Stimulated activated CD4-positive, alpha-beta T cell treated with anti-CD3 and anti-CD28 coated beads, Interleukin-4, amount 100 ng/mL, for 4 hours (primary cell): ENCODE results near the gene TTC28.

Experiments
- DNase-seq, 2 experiments: peaks; one replicate each; pipeline ENCODE4 v3.0.0-alpha.2; 2020

TTC28 gene

DNA sequence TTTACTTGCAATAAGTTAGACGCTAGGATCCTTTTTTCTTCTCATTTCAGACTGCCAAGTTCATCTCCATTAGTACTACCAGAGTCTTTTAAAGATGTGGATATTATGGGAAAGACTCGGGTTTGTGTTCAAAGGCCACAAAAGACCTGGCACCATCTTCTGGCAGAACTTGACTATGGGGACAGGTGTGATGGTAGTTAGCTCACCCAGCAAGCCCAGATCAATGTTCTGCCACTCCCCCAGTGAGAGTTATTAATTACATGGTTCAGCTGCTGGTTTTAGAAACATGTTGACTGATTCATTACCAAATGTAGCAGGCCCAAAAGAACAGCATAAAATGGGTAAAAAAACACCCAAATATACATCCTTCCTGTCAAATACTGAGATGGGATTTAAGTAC, 427.1 kb downstream of the TTC28 start:
- no peak for DNase-seq

DNA sequence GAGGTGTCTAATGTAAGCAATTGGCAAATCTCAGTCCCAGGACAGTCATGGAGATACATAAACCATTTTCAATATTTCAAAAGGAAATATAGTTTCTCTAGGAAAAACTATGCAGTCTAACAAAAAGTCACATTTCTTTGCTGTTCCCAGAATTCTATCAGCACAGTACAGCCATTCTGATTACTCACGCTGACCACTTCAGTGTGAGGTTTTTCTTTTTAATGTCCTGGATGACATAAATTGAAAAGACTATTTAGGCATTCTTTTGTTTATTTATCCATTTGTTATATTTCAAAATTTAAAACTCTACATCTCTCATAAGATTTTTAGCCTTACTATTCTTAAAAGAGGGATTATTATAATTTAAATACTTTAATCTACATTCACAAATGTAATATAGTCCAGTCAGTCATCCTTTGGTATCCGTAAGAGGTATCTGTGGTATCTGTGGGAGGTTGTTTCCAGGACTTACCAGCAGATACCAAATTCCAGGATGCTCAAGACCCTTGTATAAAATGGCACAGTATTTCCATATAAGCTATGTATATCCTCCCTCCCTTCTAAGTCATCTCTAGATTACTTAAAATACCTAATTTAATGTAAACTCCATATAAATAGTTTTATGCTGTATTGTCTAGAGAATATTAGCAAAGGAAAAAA, 429.5 kb downstream of the TTC28 start:
- DNase-seq = no peak

DNA sequence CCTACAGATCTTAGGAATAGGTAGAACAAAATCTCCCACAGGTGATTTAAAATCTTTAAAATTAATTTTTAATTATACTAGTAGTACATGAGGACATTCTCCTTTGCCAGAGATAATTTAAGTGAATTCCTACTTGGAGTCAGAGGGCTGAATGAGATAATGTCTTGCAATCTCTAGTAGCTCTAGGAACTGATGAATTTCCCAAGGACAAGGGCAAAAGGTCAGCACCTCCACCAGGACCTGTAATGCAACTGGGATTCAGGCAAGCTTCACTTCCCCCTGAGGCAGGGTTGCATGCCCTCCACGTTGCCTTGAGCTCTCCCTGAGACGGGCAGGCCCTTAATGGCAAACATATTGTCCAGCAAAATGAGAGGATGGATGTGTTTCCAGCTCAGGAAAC, 430.2 kb downstream of the TTC28 start:
- no peak for DNase-seq

DNA sequence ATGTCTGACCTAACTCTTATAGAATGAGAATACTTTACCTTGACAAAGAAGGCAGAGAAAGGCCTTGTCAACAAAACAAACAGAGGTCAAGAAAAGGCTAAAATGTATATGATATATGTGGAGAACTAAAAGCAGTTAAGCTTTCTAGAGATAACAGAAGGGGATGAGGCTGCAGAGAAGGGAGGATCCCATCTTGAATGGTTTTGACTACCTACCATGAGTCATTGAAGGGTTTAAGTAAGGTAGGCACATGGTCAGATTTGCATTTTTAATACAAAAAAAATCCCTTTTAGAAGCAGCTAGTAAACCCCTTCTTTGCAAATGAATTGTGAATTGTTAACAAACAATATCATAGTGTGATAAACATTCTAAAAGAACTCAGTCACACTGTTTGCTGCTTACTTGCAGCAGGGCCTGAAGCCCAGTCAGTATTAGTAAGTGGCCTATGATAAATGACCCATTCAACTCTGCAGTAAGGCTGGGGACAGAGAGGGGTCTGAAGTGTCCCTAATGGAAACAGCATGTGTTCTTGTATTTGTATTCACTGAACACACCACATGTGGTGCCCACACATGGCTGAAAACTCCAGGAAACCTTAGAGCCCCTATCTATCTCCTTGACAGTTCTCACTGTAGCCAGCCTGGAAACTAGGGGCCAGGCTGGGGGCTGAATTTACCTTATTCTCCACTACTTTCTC, 431.8 kb downstream of the TTC28 start:
- no peak for DNase-seq

DNA sequence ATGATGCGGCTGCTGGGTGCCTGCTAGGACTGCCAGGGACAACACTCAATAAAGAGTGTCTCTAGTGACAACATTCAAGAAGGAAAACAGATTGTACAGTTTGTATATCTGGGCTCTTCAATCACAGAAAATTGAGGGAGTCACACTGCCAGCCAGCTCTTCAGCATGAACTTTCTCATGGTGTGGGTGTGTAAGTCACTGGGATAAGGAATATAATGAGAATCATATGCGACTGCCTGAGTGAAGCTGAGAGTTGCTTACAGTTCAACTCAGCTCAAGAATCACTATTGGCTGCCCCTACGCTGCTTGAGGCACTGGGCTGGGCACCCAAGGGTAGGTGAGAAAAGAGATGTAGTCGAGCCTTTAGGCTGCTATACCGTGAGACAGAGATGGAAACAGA, 432.5 kb downstream of the TTC28 start:
- DNase-seq = no peak

DNA sequence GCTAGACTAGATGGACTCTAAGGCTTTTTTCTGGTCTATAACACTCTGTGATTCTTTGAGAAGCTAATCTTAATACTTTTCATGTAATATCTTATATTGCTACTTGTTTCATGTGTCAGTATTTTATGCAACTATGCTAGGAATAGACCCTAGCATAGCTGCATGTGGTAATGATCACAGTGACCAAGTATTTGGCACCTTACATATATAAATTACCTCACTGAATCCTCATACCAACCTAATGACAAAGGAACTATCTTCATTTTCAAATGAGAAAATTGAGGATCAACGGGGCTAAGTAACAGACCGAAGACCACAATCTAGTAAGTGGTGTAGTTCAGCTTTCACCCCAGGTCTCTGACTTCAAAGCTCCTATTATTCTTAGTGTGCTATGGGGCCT, 433.2 kb downstream of the TTC28 start:
- no peak for DNase-seq

DNA sequence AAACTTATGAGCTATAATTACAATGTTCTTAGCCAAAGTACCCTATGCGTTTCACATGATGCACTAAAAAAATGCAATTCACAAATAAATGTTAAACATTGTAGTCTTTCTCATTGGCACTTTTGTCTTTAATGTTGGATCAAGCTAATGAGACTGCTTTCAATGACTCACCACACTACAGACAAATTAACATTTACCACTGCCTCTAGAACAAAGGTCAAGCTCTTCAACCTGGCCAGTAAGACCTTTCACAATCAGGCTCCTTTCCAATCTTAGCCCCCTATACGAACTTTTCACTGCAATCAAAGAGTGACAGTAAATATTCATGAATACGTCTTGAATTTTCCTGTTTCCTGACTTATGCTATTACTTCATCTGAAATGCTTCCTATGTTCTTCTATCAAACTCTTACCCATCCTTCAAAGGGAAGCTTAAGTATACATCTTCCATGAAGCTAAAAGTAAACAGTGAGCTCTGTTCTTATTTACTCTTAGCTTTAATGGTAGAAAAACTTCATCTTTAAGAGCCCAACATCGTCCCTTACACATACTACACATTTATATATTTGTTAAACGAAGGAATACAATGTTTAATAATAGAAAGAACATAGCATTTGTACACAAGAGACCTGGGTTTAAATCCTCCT, 433.9 kb downstream of the TTC28 start:
- DNase-seq = no peak

DNA sequence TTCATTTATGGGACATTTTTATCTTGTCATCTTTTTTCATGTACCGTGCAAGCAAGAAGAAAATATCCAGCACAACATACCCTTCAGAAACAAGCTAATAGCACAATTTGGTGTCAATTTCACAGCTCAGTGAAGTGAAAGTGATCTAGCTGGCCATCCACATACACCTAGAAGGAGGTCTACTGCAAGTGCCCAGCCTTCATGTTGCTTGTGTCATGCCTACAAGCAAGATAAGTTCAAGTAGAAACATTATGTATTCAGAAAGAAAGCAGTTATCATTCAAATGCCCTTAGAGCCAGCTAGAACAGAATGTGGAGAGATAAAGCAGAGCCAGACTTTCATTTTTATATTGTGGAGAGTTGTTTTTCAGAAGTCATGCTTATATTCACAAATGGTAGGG, 434.9 kb downstream of the TTC28 start:
- DNase-seq = no peak

DNA sequence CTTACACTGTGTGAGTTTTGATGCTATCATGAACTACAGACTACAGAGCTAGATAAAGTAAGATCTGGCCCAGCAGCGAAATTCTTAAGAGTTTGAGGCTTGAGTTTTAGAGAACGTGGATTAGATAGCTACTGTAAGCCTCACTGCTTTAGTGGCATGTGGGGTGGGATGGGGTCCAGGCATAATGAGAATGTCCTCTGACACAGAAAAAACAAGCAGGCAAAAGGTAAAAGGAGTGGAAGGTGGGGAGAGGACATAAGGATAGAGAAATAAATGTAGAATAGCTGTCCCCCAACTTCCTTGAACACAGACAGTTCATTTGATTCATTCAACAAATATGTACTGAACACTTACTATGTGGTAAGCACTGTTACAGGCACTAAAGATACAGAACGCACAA, 436.1 kb downstream of the TTC28 start:
- DNase-seq = no peak

DNA sequence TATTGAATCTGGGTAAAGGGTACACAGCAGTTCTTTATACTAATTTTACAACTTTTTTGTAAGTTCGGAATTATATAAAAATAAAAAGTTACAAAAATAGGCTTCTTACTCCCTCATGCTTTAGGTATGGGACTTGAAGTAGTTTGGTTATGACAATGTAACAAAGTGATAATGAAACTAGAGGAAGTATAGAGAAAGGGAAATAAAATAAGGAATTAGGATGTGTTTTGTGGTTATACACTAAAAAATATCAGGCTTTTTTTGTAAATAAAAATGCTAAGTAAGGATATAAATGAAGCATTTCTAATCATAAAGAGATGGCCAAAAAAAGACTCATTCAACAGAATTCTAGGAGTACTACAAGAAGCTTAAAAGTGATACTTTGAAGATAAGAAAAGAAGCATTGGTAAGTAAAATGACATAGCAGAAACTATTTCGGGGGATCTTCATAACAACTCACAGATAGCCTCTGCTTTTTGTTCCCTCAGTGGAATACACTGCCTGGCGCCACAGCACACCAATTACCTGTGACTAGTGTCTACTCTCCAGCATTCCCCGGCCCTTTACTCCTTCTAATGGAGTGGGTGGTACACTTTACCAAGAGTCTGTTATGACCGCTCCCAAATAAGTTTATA, 437.9 kb downstream of the TTC28 start:
- no peak for DNase-seq

DNA sequence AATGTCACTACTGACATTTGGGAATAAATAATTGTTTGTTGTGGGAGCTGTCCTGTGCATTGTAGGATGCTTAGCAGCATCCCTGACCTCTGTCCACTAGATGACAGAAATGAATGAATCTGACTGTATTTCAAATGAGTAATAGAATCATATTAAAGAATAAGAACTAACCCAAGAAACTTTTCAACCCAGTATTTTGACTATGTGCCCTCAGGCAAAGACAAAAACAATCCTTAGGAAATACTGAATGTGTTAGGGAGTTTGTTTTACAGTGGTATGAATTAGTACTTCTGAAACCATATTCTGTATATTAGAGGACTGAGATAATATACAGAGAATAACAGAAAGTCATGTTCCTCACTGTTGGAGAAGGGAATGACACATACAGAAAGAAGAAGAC, 439.7 kb downstream of the TTC28 start:
- DNase-seq = no peak

DNA sequence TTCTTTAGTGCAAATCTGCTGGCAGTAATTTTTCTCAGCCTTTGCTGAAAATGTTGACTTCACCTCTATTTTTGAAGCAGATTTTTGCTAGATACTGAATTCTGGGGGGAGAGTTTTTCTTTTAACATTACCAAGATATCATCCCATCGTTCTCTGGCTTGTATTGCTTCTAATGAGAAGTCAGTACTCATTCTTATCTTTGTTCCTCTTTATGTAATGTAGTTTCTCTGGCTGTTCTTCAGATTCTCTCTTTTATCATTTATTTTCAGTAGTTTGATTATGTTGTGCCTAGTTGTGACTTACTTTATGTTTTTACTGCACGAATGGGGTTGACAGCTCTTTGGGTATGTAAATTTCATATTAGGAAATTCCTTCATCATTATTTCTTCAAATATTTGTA, 441.9 kb downstream of the TTC28 start:
- no peak for DNase-seq

DNA sequence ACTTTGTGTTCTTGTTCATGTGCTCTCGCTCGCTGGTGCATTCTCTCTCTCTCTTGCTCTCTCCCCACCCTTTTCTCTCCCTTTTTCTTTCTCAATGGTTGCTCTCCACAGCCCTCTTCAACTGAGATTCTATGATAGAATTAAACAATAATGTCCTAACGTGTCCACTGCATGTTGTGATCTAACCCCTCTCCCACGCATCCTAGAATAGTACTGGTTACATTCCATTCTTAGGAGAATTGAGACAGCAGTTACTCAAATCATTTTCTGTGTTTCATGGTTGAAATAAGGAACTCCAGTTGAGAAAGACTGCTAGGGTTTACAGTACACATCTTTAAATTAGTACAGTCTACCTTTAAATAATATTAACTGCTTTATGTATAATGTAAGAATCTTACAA, 442.5 kb downstream of the TTC28 start:
- no peak for DNase-seq

DNA sequence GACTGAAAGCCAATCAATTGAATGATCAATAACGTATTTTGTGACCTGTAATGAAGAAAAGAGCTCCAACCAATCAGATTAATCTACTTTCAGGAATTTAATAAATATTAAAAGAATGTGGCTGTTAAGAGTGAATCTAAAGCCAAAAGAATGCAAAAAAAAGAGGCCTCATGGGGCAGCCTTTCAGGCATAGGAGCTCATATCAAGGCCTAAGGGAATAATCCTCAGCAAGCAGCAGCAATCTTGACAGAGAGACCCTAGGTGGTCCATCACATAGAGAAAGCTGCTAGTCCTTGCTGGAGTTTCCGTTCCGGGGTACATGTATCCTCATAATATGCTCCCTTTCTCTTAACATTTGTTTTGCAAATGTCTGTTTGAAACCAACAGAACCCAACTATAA, 447.4 kb downstream of the TTC28 start:
- no peak for DNase-seq

DNA sequence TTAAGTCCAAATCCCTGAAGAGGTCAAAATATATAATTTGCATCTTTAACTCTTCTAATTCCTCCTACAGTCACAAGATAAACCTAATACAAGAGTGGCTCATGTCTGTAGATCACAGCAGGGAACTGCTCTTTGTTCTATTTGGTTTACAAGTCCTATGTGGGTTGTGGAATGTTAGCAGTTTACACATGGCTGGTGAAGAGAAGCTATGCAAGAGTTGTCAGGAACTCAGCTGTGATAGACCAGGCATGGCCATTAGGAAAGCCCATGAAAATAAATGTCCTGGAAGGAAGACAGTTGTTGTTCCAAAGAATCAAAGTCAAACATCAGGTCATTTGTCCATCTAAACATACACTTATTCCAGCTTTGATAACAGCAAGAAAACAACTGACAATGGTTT, 448.2 kb downstream of the TTC28 start:
- DNase-seq = no peak

DNA sequence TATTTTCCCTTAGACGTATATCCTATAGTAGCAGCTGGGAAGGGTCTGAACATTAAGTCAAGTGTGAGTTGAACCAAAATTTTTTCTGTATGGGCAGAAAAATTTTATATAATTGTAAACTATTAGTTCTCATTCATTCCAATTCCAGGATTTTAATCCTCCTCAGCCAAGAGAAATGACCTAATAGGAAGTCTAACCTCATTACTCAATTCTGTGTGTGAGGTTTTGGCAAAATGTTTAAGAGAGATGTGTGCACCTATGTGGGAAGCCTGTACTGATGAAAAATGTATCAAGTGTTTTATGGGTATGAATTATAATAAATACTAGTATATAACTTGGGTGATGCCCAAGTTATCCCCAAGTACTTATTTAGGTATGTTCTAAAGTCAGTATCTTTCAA, 449.0 kb downstream of the TTC28 start:
- DNase-seq = no peak

DNA sequence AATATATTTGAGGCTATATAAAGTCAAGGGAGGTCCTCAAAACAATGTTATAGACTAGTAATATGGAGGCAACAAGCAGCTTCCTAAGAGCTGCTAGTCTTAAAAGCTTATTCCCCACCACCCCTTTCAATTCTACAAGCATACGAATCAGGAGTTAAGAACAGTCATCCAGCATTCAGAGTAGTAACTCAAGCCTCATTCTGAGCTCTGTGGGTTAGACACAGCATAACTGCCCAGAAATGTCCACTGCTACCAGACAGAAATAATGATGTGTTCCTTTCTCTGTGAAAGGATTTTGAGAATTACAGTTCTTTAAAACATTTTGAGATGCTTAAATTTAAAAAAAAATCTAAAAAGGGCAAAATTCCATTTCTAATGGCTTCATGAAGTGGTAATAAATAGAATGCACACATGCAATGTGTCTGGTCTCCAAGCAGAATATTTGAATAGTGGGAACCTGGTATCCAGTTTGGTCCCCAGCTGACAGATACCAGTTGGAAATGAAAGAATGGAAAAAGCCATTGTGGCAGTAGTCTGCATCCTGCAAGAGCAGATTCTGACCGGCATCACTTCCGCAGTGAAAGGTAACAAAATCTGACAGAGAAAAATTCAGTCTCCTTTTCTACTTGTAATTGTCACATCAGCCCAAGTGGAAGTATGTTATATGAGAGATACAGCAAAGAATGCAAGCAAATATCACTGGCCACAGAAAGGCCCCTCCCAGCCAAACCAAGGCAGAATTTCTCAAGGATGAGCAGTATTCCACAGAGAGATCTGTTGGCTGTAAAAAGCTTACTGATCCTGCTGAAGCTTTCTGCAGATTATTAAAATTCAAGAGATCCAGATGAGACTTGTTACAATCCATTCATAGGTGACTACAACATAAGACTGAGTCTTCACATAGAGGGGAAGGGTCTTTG, 449.8 kb downstream of the TTC28 start:
- DNase-seq = no peak

DNA sequence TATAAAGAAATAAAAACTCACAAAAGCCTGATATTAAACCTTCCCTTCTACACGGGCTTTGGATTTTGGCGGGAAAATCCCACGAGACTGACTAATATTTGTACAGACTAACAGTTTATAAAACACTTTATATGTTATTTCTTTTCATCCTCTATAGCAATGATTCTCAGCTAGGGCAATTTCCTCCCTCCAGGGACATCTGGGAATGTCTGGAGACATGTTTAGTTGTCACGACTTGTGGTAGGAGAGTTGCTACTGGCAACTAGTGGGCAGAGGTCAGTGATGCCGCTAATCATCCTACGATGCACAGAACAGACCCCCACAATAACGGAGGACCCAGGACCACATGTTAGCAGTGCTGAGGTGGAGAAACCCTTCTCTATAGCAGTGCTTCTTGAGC, 455.8 kb downstream of the TTC28 start:
- no peak for DNase-seq

DNA sequence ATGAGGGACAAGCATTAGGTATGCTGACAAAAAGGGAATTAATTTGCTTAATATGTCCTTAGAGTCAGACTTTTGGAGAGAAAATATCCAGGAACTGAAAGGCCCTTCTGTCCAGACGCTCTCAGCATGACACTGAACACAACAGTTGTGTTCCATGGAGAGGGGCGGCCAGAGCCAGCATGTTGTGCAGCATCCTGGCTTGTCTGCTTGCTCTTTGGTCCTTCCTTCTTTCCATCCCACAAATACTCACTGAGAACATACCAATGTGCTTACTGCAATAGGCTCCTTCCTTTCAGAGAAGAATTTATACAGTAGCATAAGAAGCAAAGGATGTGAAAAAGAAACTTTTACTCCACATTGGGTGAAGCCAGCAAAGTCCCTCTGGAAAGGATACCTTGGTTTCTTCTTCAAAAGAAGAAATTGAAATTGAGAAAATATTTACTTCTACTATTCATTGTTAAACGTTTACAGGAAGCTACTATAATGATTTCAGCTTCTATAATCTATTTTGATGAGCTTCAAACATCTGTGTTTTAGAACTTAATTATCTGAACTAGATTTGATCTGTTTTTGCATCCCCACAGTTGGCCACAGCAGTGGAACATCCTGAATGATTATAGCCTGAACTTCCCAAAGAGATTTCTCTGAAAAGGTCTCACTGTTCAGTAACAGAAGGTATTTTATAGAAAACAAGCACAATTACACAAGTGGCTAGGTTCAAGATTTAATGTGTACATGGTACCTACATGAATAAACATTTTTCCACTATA, 456.5 kb downstream of the TTC28 start:
- no peak for DNase-seq

DNA sequence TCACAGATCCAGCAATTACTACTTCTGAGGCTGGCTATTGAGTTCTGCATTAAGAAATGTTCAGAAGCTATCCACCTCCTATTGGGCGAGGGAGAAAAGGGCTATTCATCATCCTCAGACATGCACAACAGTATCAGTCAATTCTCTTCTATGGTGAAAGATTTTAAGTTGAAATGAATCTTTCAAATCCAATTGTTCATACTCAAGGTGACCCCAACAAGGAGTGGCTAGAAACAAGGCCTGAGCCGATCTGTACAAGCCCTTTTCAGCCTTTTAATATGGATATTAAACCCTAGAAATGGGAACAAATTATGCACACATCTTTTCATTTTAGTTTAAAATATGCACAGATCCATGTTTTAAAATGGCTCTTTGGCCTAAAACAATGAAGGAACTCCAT, 457.1 kb downstream of the TTC28 start:
- no peak for DNase-seq

DNA sequence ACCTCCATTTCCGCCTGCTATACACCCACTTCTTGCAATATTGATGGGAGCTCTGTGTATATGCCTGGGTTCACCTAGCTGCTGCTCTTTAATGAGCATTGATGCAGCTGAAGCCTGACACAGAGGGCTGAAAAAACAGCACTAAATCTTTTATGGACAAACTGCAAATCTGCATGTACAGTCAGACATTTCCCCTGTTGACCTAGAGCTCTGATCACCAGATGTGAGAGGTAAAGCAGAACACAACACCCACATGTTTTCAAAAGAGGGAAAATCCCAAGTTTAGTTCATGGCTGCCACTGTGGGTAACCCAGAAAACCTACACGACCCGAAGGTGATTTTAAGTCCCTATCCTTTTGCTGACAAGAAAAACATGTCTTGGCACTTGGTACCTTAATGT, 457.6 kb downstream of the TTC28 start:
- no peak for DNase-seq
